Esophagus muscularis mucosa (tissue), 4 donors: Measurements from ENCODE around the gene MAVS.

ENCODE experiments used
- CTCF ChIP-seq, 3 experiments: fragments of 200-600 bp in 2 of 3; fragments of 450-650 bp in 1 of 3; sonication (generic) in 2 of 3; IDR thresholded peaks; one replicate each; pipeline ENCODE4 v1.5.1; 2017 to 2019; ENCODE audit warnings: antibody characterized with exemption in 3 of 3, mild to moderate bottlenecking in 2 of 3, moderate library complexity in 1 of 3
- EP300 ChIP-seq: sonication (generic); formaldehyde crosslinking; IDR thresholded peaks from one replicate; pipeline ENCODE4 v1.6.1; 2017; ENCODE audit warnings: antibody characterized with exemption
- POLR2A ChIP-seq: fragments of 450-650 bp; IDR thresholded peaks from one replicate; pipeline ENCODE4 v1.6.1; 2017; ENCODE audit warnings: antibody characterized with exemption, moderate library complexity, mild to moderate bottlenecking, low read depth
- POLR2AphosphoS5 ChIP-seq, 2 donors: sonication (generic); formaldehyde crosslinking; IDR thresholded peaks; one replicate each; pipeline ENCODE4 v1.6.1; 2017; ENCODE audit warnings: antibody characterized with exemption in 2 of 2

- no peak for TF ChIP-seq POLR2A
- TF ChIP-seq CTCF (IDR thresholded peaks at IDR 0.05) = no peak
- no peak for TF ChIP-seq POLR2AphosphoS5 (IDR thresholded peaks at IDR 0.05)
- no peak for TF ChIP-seq EP300
These were observed 44.8 kb upstream of the MAVS start for GRCh38 chr20:3801846-3802245.
